Hepatocyte (in vitro differentiated cells): Measurements from ENCODE around the gene RNLS. TPM values are rescaled to one million over a fixed set of nuclear protein-coding genes. Genes with fewer than 3 reads are reported as not detected.

Experiments
- DNase-seq: peaks from one replicate; pipeline ENCODE4 v3.0.0-alpha.2; 2016; ENCODE audit warnings: low spot score
- H2AFZ ChIP-seq: fragments of 200-600 bp; sonication (generic); 2 replicates; pipeline ENCODE4 v1.6.0; 2016; ENCODE audit warnings: antibody characterized with exemption, mild to moderate bottlenecking
- H3K27ac ChIP-seq: fragments of 200-600 bp; sonication (generic); 2 replicates; pipeline ENCODE4 v1.5.1; 2016; ENCODE audit warnings: mild to moderate bottlenecking
- H3K27me3 ChIP-seq: fragments of 200-600 bp; sonication (generic); 2 replicates; pipeline ENCODE4 v1.6.1; 2016
- H3K36me3 ChIP-seq: fragments of 200-600 bp; sonication (generic); replicated peaks from 2 replicates; pipeline ENCODE4 v1.5.1; 2016; ENCODE audit warnings: low read depth; ENCODE audit not compliant: insufficient read depth
- H3K4me1 ChIP-seq: fragments of 200-600 bp; sonication (generic); 2 replicates; pipeline ENCODE4 v1.5.1; 2016; ENCODE audit warnings: mild to moderate bottlenecking, moderate library complexity; ENCODE audit not compliant: insufficient read depth
- H3K4me2 ChIP-seq: fragments of 200-600 bp; sonication (generic); 2 replicates; pipeline ENCODE4 v1.6.0; 2016
- H3K4me3 ChIP-seq: fragments of 200-600 bp; sonication (generic); 2 replicates; pipeline ENCODE4 v1.5.1; 2016; ENCODE audit warnings: mild to moderate bottlenecking
- H3K79me2 ChIP-seq: fragments of 200-600 bp; sonication (generic); 2 replicates; pipeline ENCODE4 v1.6.0; 2017; ENCODE audit warnings: mild to moderate bottlenecking
- H3K9me2 ChIP-seq: fragments of 200-600 bp; sonication (generic); replicated peaks from 2 replicates; pipeline ENCODE4 v1.6.0; 2017; ENCODE audit warnings: mild to moderate bottlenecking; ENCODE audit not compliant: insufficient read depth
- H3K9me3 ChIP-seq: fragments of 200-600 bp; sonication (generic); 2 replicates; pipeline ENCODE4 v1.5.1; 2016; ENCODE audit warnings: low read depth, mild to moderate bottlenecking
- H4K20me1 ChIP-seq: fragments of 200-600 bp; sonication (generic); 2 replicates; pipeline ENCODE4 v1.6.0; 2016; ENCODE audit warnings: mild to moderate bottlenecking; ENCODE audit not compliant: insufficient read depth, poor library complexity, severe bottlenecking
- CTCF ChIP-seq: fragments of 200-600 bp; sonication (generic); IDR thresholded peaks from 2 replicates; pipeline ENCODE4 v1.5.1; 2016; ENCODE audit warnings: antibody characterized with exemption, mild to moderate bottlenecking; ENCODE audit not compliant: poor library complexity
- EZH2 ChIP-seq: fragments of 200-600 bp; sonication (generic); IDR thresholded peaks from 2 replicates; pipeline ENCODE4 v1.6.1; 2016; ENCODE audit warnings: antibody characterized with exemption, mild to moderate bottlenecking, borderline replicate concordance
- EZH2phosphoT487 ChIP-seq: fragments of 200-600 bp; sonication (generic); IDR thresholded peaks from one replicate; pipeline ENCODE4 v1.6.1; 2018; ENCODE audit warnings: antibody characterized with exemption, mild to moderate bottlenecking, low read depth, moderate library complexity; ENCODE audit not compliant: unreplicated experiment, severe bottlenecking
- WGBS: methylation state at CpG from one replicate; pipeline ENCODE4 v1.1.6; 2016; ENCODE audit warnings: low lambda C conversion rate; ENCODE audit errors: missing lambda C conversion rate; 5-methylcytosine and 5-hydroxymethylcytosine counted together
- polyA plus RNA-seq: library from polyadenylated mRNA; unstranded; fragments of >200 nt; fragmentation: Nextera tagmentation; extraction: Ambion mirVana; gene quantifications from 2 replicates; pipeline ENCODE4 v1.2.1, GENCODE V29; 2016
- total RNA-seq: library from RNA; depleted of rRNA; stranded (reverse); fragments of >200 nt; gene quantifications from 2 replicates; pipeline ENCODE4 v1.2.3, GENCODE V29; 2014

The RNLS gene
- total and polyA plus RNA-seq, 2 experiments from 2014 or later, result 12.8 to 14.9 TPM

GRCh38 chr10:88236121-88236743 lies 346.9 kb downstream of the RNLS start:
- DNase-seq, result no peak
- H3K4me3 ChIP-seq, result no peak overlapping the region
- H4K20me1 ChIP-seq, result no peaks in the 10 kb centered on the region
- no peaks in the 10 kb centered on the region for H3K9me2 ChIP-seq
- TF ChIP-seq EZH2phosphoT487 (no peak), EZH2 (no peak), CTCF (no peak)
- H3K36me3 ChIP-seq, result no peaks in the 10 kb centered on the region
- no peak overlapping the region for H3K4me2 ChIP-seq
- 95% methylated on average over 2 of the region's 2 CpGs for WGBS
- no peaks in the 10 kb centered on the region for H3K27me3 ChIP-seq
- no peaks in the 10 kb centered on the region for H3K9me3 ChIP-seq
- no peaks in the 10 kb centered on the region for H3K79me2 ChIP-seq
- no peak overlapping the region for H2AFZ ChIP-seq
- H3K4me1 ChIP-seq, result peaks cover 10% of the 10 kb centered on the region
- no peak overlapping the region for H3K27ac ChIP-seq

GRCh38 chr10:88234297-88234696 lies 348.8 kb downstream of the RNLS start:
- no peaks in the 10 kb centered on the region for H4K20me1 ChIP-seq
- H3K4me2 ChIP-seq, result no peak overlapping the region
- no peaks in the 10 kb centered on the region for H3K36me3 ChIP-seq
- H3K9me2 ChIP-seq, result no peaks in the 10 kb centered on the region
- H3K79me2 ChIP-seq, result no peaks in the 10 kb centered on the region
- TF ChIP-seq EZH2 (no peak), CTCF (no peak), EZH2phosphoT487 (no peak)
- peaks cover 10% of the 10 kb centered on the region for H3K4me1 ChIP-seq
- no peaks in the 10 kb centered on the region for H3K27me3 ChIP-seq
- H3K4me3 ChIP-seq, result no peak overlapping the region
- peak overlapping the region; percentile 2 for H3K27ac ChIP-seq
- no peak for DNase-seq
- H2AFZ ChIP-seq, result no peak overlapping the region
- 70% methylated on average over 4 of the region's 4 CpGs for WGBS
- H3K9me3 ChIP-seq, result no peaks in the 10 kb centered on the region

GRCh38 chr10:88233870-88234269 lies 349.2 kb downstream of the RNLS start:
- no peaks in the 10 kb centered on the region for H3K79me2 ChIP-seq
- H3K9me3 ChIP-seq, result no peaks in the 10 kb centered on the region
- 61% methylated on average over 6 of the region's 6 CpGs for WGBS
- H4K20me1 ChIP-seq, result no peaks in the 10 kb centered on the region
- TF ChIP-seq EZH2 (no peak), CTCF (no peak), EZH2phosphoT487 (no peak)
- no peak for DNase-seq
- H3K4me2 ChIP-seq, result no peak overlapping the region
- H3K4me1 ChIP-seq, result peaks cover 10% of the 10 kb centered on the region
- H2AFZ ChIP-seq, result no peak overlapping the region
- H3K36me3 ChIP-seq, result no peaks in the 10 kb centered on the region
- H3K4me3 ChIP-seq, result no peak overlapping the region
- H3K9me2 ChIP-seq, result no peaks in the 10 kb centered on the region
- no peaks in the 10 kb centered on the region for H3K27me3 ChIP-seq
- H3K27ac ChIP-seq, result peak overlapping the region; percentile 2
